Thymus (tissue), 11 donors: Measurements from ENCODE around the gene IPO13. TPM values are rescaled to one million over a fixed set of nuclear protein-coding genes. Genes with fewer than 3 reads are reported as not detected.

Source experiments
- DNase-seq, 9 donors: peaks; one replicate each; pipeline ENCODE4 v3.0.0-alpha.2; 2013; ENCODE audit warnings: low spot score in 9 of 9, low read depth in 6 of 9, missing footprints in 1 of 9
- H3K27ac ChIP-seq, 2 donors: one replicate each; pipeline ENCODE4 v1.5.1; 2013; ENCODE audit warnings: control low read depth in 1 of 2, low read depth in 1 of 2, low read length in 1 of 2, mild to moderate bottlenecking in 1 of 2, moderate library complexity in 1 of 2
- H3K27me3 ChIP-seq, 2 donors: one replicate each; pipeline ENCODE4 v1.5.1; 2013; ENCODE audit warnings: low read length in 1 of 2; ENCODE audit not compliant: control insufficient read depth in 2 of 2, insufficient read depth in 1 of 2
- H3K36me3 ChIP-seq, 2 donors: one replicate each; pipeline ENCODE4 v1.5.1; 2013; ENCODE audit warnings: low read length in 1 of 2, mild to moderate bottlenecking in 1 of 2, moderate library complexity in 1 of 2; ENCODE audit not compliant: control insufficient read depth in 2 of 2, insufficient read depth in 2 of 2
- H3K4me1 ChIP-seq, 2 donors: one replicate each; pipeline ENCODE4 v1.5.1; 2013; ENCODE audit warnings: low read length in 2 of 2; ENCODE audit not compliant: control insufficient read depth in 2 of 2, insufficient read depth in 2 of 2
- H3K4me3 ChIP-seq, 2 donors: one replicate each; pipeline ENCODE4 v1.5.1; 2013; ENCODE audit warnings: low read length in 2 of 2, control low read depth in 1 of 2, mild to moderate bottlenecking in 1 of 2
- H3K9me3 ChIP-seq, 2 donors: one replicate each; pipeline ENCODE4 v1.5.1; 2013; ENCODE audit warnings: low read length in 1 of 2, mild to moderate bottlenecking in 1 of 2; ENCODE audit not compliant: control insufficient read depth in 2 of 2, insufficient read depth in 1 of 2
- WGBS: extraction: QIAGEN DNeasy Blood & Tissue Kit; methylation state at CpG from one replicate; pipeline ENCODE4 v1.1.7; 2013; 5-methylcytosine and 5-hydroxymethylcytosine counted together
- polyA plus RNA-seq: library from polyadenylated mRNA; stranded (reverse); fragments of 200-250 nt; gene quantifications from one replicate; pipeline ENCODE4 v1.2.3, GENCODE V29; 2013
- total RNA-seq: library from RNA; stranded (reverse); fragments of 120-200 nt; gene quantifications from one replicate; pipeline ENCODE4 v1.2.4, GENCODE V29; 2013
- donor health status: healthy.

IPO13 gene
- total and polyA plus RNA-seq, 2 donors, result 10.5 to 26.1 TPM

DNA sequence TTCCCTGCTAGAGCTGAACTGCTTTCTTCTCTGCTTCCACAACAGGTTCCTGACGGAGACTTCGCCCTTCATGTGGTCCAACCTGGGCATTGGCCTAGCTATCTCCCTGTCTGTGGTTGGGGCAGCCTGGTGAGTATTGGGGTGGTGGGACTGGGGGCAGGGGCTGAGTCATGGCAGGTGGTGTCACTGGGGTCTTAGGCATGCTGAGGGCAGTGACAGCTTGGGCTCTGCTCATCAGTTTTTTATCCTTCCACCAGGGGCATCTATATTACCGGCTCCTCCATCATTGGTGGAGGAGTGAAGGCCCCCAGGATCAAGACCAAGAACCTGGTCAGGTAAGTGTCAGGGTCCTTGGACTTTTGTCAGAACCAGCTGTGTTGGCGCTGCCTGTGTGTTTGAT is 29.3 kb downstream of the IPO13 start:
- peaks cover 4 to 30% of the 10 kb centered on the region in 2 donors for H3K27me3 ChIP-seq
- H3K4me1 ChIP-seq, result peaks cover 20 to 44% of the 10 kb centered on the region in 2 donors
- H3K36me3 ChIP-seq, result peaks cover 19 to 29% of the 10 kb centered on the region in 2 donors
- peak overlapping the region in 1 of 2 donors; percentile 79 for H3K27ac ChIP-seq
- 80% methylated on average over 4 of the region's 4 CpGs for WGBS
- H3K9me3 ChIP-seq, result no peaks in the 10 kb centered on the region
- H3K4me3 ChIP-seq, result peak overlapping the region; percentile 81 to 87
- DNase-seq, result no peak

DNA sequence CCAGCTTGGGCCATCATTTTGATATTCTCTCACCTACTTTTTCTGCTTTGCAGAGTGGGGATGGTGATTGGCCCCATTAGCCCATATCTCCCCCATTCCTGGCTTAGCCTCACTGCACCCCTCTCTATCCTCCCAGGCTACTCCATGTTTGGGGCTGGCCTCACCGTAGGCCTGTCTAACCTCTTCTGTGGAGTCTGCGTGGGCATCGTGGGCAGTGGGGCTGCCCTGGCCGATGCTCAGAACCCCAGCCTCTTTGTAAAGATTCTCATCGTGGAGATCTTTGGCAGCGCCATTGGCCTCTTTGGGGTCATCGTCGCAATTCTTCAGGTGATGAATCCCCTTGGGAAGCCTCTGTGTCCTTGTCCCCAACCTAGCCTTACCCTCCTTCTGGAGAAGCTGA is 30.1 kb downstream of the IPO13 start:
- H3K4me1 ChIP-seq, result peaks cover 20 to 44% of the 10 kb centered on the region in 2 donors
- peaks cover 4 to 33% of the 10 kb centered on the region in 2 donors for H3K27me3 ChIP-seq
- no peak overlapping the region for H3K4me3 ChIP-seq
- WGBS, result 98% methylated on average over 8 of the region's 8 CpGs
- no peaks in the 10 kb centered on the region for H3K9me3 ChIP-seq
- DNase-seq, result no peak
- H3K36me3 ChIP-seq, result peaks cover 19 to 29% of the 10 kb centered on the region in 2 donors
- H3K27ac ChIP-seq, result no peak overlapping the region

DNA sequence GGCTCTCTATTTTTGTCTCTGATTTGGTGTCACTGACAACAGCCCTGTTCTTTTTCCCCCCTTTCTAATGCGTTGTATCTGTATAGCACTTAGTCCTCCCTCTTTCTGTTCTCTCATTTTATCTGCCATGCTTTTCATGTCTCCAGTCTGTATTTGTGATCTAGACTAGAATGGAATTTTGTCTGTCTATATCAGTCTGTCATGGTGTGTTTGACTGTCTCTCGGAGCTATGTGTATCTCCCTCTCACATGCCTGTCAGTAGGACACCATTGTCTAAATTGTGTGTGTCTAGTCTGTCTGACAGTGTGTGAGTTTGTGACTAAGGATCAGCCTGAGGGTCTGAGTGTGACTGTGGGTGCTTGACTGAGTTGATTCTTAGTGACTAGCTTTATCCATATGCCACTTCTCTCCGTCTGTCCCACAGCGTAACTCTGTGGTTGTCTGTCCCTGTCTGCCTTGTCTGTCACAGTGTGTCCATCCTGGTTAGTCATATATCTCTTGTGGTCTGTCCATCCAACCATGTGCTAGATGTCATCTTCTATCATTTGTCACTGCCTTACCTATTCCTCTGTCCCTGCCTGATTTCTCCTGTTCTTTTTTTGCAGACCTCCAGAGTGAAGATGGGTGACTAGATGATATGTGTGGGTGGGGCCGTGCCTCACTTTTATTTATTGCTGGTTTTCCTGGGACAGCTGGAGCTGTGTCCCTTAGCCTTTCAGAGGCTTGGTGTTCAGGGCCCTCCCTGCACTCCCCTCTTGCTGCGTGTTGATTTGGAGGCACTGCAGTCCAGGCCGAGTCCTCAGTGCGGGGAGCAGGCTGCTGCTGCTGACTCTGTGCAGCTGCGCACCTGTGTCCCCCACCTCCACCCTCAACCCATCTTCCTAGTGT is 30.9 kb downstream of the IPO13 start:
- H3K4me3 ChIP-seq, result no peak overlapping the region
- no peak for DNase-seq
- no peak overlapping the region for H3K27ac ChIP-seq
- H3K36me3 ChIP-seq, result peaks cover 19 to 22% of the 10 kb centered on the region in 2 donors
- peaks cover 20 to 44% of the 10 kb centered on the region in 2 donors for H3K4me1 ChIP-seq
- 92% methylated on average over 9 of the region's 9 CpGs for WGBS
- no peaks in the 10 kb centered on the region for H3K9me3 ChIP-seq
- H3K27me3 ChIP-seq, result peaks cover 4 to 33% of the 10 kb centered on the region in 2 donors

DNA sequence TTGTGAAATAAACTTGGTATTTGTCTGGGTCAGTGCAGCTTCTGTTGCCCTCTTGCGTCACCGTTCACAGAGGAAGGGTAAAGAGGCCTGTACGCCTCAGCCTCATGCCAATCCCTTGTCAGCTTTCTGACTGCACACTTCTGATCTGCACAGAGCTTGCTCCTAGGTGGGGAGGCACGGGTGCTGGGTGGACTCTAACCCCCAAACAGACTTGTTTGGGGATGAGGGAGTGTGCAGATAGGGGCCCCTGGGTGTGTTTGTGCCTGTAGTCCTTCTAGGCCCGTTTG is 31.5 kb downstream of the IPO13 start:
- Histone ChIP-seq H3K36me3 (peaks cover 19 to 22% of the 10 kb centered on the region in 2 donors), H3K27me3 (peaks cover 4 to 33% of the 10 kb centered on the region in 2 donors), H3K4me1 (peaks cover 20 to 44% of the 10 kb centered on the region in 2 donors), H3K27ac (no peak overlapping the region), H3K4me3 (no peak overlapping the region), H3K9me3 (no peaks in the 10 kb centered on the region)
- no peak for DNase-seq
- 89% methylated on average over 5 of the region's 5 CpGs for WGBS

DNA sequence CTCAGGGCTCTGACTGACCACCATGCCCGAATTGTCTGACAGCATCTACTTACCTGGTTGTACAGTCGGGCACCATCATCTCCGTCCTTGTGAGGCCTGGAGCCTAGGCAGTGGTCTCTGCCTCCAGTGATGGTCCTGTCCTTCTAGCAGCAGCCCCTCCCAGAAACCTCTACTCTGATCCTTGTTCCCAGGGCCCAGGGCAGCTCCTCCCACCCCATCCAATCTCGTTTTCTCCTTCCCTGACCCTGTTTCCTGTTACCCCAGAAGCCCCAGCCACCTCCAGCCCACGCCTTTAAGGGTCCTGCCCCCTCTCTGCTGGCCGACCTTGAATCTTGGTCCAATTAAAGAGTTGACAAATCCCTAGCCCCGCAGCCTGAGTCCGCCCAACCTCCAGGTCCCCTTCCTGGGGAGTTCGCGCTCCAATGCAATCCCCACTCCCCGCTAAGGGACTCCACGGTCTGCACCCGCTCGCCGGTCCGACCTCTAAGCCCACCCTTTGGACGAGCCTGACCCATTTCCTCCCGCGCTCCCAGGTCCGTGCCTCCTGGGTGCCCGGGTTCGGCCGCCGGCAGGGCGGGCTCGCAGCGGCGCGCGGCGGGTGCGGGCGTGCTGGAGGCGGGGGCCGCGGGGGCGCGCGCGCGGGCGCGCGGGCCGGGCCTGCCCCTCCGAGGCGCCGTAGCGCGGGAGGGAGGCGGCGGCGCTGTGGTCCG is 32.0 kb downstream of the IPO13 start, which contains the start of gene B4GALT2:
B4GALT2 (plus strand) TSS at position 660 of the 710 bp plus-strand sequence. CDS start 1,951 bp downstream, outside the sequence.
- Histone ChIP-seq H3K27ac (no peak within 1 kb of the TSS), H3K4me1 (peaks cover 20 to 44% of the 10 kb centered on the region in 2 donors), H3K27me3 (peaks cover 4 to 33% of the 10 kb centered on the region in 2 donors), H3K36me3 (peaks cover 19 to 22% of the 10 kb centered on the region in 2 donors), H3K4me3 (peak within 1 kb of the TSS; percentile 24 to 59), H3K9me3 (no peaks in the 10 kb centered on the region)
- 12% methylated on average over 54 of the region's 54 CpGs for WGBS
- DNase-seq, result peak in 1 of 9 donors; percentile 28

DNA sequence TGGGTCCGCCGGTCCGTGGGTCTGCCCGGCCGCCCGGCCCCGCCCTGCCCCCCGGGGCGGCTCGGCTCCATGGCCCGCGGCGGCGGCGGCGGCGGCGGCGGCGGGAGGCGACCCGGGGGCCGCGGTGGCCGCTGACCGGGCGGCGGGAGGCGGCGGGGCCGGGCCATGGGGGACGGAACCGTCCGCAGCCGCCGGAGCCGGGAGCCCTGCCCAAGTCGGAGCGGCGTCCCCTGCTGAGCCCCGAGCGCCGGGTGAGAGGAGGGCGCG is 32.4 kb downstream of the IPO13 start:
- DNase-seq, result no peak
- no peak overlapping the region for H3K27ac ChIP-seq
- H3K4me1 ChIP-seq, result peaks cover 18 to 39% of the 10 kb centered on the region in 2 donors
- peaks cover 4 to 33% of the 10 kb centered on the region in 2 donors for H3K27me3 ChIP-seq
- H3K36me3 ChIP-seq, result peaks cover 19 to 22% of the 10 kb centered on the region in 2 donors
- H3K9me3 ChIP-seq, result no peaks in the 10 kb centered on the region
- WGBS, result under 1% methylated on average over 45 of the region's 45 CpGs
- H3K4me3 ChIP-seq, result peak overlapping the region in 1 of 2 donors; percentile 59

DNA sequence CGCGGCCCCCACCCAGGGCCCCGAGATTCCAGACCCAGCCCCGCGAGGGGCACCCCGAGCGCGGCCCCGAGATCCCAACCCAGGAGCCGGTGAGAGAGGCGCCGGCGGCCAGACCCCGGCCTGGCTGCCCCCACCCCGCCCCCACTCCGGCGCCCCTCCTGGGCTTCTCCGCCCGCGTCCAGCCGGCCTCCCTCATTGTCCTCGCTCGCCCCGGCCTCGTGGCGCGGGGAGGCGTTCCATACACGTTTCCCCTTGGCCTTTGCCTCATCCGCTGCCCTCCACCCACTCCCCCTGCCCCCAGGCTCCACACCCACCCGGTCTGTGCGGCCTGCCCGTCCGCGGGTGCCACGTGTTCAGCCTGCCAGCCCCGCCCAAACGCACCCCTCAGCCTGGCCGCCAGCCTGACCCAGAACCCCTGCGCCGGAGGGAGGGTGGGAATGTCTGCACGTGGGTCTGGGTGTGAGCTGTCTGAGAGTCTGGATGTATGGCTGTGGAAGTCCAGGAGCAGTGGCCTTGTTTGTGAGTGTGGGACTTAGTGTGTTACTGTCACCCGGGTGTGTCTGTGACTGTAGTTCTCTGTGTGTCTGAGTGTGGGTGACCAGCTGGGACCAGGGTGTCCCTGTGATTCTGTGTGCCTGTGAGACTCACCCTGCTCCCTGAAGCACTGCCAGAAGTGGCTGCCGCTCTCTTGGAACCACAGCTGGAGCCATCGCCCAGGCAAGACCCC is 32.9 kb downstream of the IPO13 start:
- DNase-seq, result peak in 1 of 9 donors; percentile 12

DNA sequence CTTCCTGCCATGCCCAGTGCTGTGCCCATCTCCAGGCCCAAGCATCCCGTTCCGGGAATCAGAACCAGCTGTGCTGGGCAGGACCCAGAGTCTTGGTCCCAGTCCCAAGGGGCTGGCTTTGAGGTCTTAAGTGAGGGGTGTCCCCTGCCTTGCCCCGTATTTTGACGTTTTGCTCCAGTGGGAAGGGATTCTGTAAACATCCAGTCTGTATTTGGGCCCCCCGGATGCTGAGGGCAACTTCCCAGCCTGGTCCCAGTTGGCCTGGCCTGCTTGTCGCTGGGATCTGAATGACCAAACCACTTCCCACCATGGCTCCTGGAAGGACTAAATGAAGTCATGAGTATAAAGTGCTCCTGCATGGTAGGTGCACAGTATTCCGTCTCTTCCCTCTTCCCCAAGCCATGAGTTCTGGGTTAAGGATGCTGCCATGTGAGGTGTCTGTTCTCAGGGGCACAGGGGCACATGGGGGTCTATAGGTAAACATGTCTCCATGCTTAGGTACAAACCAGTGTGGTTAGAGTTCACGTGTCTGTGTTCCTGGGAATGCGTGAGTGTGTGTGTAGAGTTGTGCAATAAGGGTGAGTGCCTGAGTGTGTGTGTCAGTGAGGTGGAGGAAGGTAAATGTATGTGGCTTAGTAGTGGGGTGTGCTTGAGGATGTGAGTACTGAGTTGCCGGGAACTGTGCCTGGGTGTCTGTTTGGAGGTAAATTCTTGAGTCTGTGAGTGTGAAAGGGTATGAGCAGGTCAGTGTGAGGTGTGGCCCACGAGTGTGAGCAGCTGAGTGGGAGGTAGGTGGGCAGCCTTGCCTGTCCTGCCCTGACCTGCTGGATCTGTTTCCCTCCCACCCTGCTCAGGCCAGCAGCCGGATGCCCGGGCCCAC is 33.7 kb downstream of the IPO13 start:
- no peaks in the 10 kb centered on the region for H3K9me3 ChIP-seq
- peaks cover 17 to 34% of the 10 kb centered on the region in 2 donors for H3K4me1 ChIP-seq
- 94% methylated on average over 13 of the region's 13 CpGs for WGBS
- H3K4me3 ChIP-seq, result no peak overlapping the region
- H3K36me3 ChIP-seq, result peaks cover 19 to 22% of the 10 kb centered on the region in 2 donors
- H3K27ac ChIP-seq, result no peak overlapping the region
- peaks cover 4 to 33% of the 10 kb centered on the region in 2 donors for H3K27me3 ChIP-seq
- no peak for DNase-seq

More for the DNA sequence above, 32.9 kb downstream of the IPO13 start:
- H3K9me3 ChIP-seq, result no peaks in the 10 kb centered on the region
- peaks cover 18 to 37% of the 10 kb centered on the region in 2 donors for H3K4me1 ChIP-seq
- peaks cover 19 to 22% of the 10 kb centered on the region in 2 donors for H3K36me3 ChIP-seq
- peak overlapping the region in 1 of 2 donors; percentile 59 for H3K4me3 ChIP-seq
- H3K27me3 ChIP-seq, result peaks cover 4 to 33% of the 10 kb centered on the region in 2 donors
- WGBS, result 7% methylated on average over 45 of the region's 45 CpGs
- H3K27ac ChIP-seq, result no peak overlapping the region
